Right ventricle myocardium inferior (tissue), 1 donor: ENCODE measurements around the gene OR13C9. TPM values are rescaled to one million over a fixed set of nuclear protein-coding genes. Genes with fewer than 3 reads are reported as not detected.

Experiments used
- total RNA-seq: library from RNA; stranded (reverse); fragmentation: NEBNext Ultra II Directional; extraction: Animal tissue kit (Norgen Biotek cat#: 25700); gene quantifications from one replicate; pipeline ENCODE4 v1.2.1, GENCODE V29; 2021
- donor health status: DM: no; HTN: yes; CAD: no; lungs with severe emphysema.

The OR13C9 gene
- total RNA-seq, 1 donor from 2014 or later: not detected

Other genes with a start within 250 kb of the OR13C9 start
- gene OR13F1, start 113.9 kb downstream of the OR13C9 start, total RNA-seq: not detected
- gene OR13C4, start 91.0 kb downstream of the OR13C9 start, total RNA-seq: not detected
- gene OR13C3, start 81.3 kb downstream of the OR13C9 start, total RNA-seq: not detected
- gene OR13C8, start 49.0 kb downstream of the OR13C9 start, total RNA-seq: not detected
- not detected for gene OR13C5, start 18.8 kb downstream of the OR13C9 start, total RNA-seq
- gene OR13C2, start 12.6 kb downstream of the OR13C9 start, total RNA-seq: not detected
- gene OR13D1, start 76.3 kb upstream of the OR13C9 start, total RNA-seq: not detected
- gene NIPSNAP3A, start 129.5 kb upstream of the OR13C9 start, total RNA-seq: 21.6 TPM
- gene NIPSNAP3B, start 145.9 kb upstream of the OR13C9 start, total RNA-seq: 29.0 TPM